GM19193 (cell line): Measurements from ENCODE around the gene ACAN.

Experiments
- POLR2A ChIP-seq: IDR thresholded peaks from 4 replicates; pipeline ENCODE4 v1.6.1; 2011; ENCODE audit not compliant: insufficient read depth, insufficient read length; ENCODE audit errors: extremely low read depth

ACAN gene

GRCh38 chr15:88803241-88803919 is at the start of gene ACAN:
Gene ACAN (plus strand): TSS chr15:88803436. CDS start chr15:88836207, 32,771 bp downstream.
- no peak for TF ChIP-seq POLR2A

- TF ChIP-seq POLR2A = no peak
Measured at GRCh38 chr15:88756521-88756920, 46.7 kb upstream of the ACAN start.

- no peak for TF ChIP-seq POLR2A
Measured at GRCh38 chr15:88756921-88757320, 46.3 kb upstream of the ACAN start.

GRCh38 chr15:88759872-88760271 is 43.4 kb upstream of the ACAN start:
- no peak for TF ChIP-seq POLR2A

- TF ChIP-seq POLR2A = no peak
Measured at GRCh38 chr15:88764448-88764847, 38.8 kb upstream of the ACAN start.

GRCh38 chr15:88765212-88765611 is 38.0 kb upstream of the ACAN start:
- TF ChIP-seq POLR2A = no peak

GRCh38 chr15:88769161-88769971 is 33.9 kb upstream of the ACAN start:
- no peak for TF ChIP-seq POLR2A

- no peak for TF ChIP-seq POLR2A
Measured at GRCh38 chr15:88775776-88776175, 27.5 kb upstream of the ACAN start.

GRCh38 chr15:88776646-88777045 is 26.6 kb upstream of the ACAN start:
- no peak for TF ChIP-seq POLR2A

- no peak for TF ChIP-seq POLR2A
Measured at GRCh38 chr15:88779944-88780343, 23.3 kb upstream of the ACAN start.

GRCh38 chr15:88782465-88782864 is 20.8 kb upstream of the ACAN start:
- no peak for TF ChIP-seq POLR2A

- no peak for TF ChIP-seq POLR2A
Measured at GRCh38 chr15:88785217-88785616, 18.0 kb upstream of the ACAN start.

- TF ChIP-seq POLR2A = no peak
Measured at GRCh38 chr15:88788036-88788435, 15.2 kb upstream of the ACAN start.

- TF ChIP-seq POLR2A = no peak
Measured at GRCh38 chr15:88788816-88789215, 14.4 kb upstream of the ACAN start.

- TF ChIP-seq POLR2A = no peak
Measured at GRCh38 chr15:88790486-88790885, 12.8 kb upstream of the ACAN start.

- TF ChIP-seq POLR2A = no peak
Measured at GRCh38 chr15:88791637-88792036, 11.6 kb upstream of the ACAN start.
